Measurements from ENCODE around the gene MLEC. TPM values are rescaled to one million over a fixed set of nuclear protein-coding genes. Genes with fewer than 3 reads are reported as not detected.

MLEC gene, protein sequence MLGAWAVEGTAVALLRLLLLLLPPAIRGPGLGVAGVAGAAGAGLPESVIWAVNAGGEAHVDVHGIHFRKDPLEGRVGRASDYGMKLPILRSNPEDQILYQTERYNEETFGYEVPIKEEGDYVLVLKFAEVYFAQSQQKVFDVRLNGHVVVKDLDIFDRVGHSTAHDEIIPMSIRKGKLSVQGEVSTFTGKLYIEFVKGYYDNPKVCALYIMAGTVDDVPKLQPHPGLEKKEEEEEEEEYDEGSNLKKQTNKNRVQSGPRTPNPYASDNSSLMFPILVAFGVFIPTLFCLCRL
- total RNA-seq: 100 to 1,000 TPM; 188 to 195 TPM
- polyA plus RNA-seq (2013, experiment 1 of 2): 74.9 TPM
- polyA plus RNA-seq (2013, experiment 2 of 2): 85.2 TPM
- long read RNA-seq, experiment 1, full-length matches to known transcripts: 14 of 61 reads
- long read RNA-seq, experiment 1, partial matches to known transcripts: 0 of 61 reads
- long read RNA-seq, experiment 1, other reads (novel, unspliced or antisense): 47 of 61 reads
- long read RNA-seq, experiment 2, full-length matches to known transcripts: 231 of 328 reads
- long read RNA-seq, experiment 2, partial matches to known transcripts: 3 of 328 reads
- long read RNA-seq, experiment 2, other reads (novel, unspliced or antisense): 94 of 328 reads
- long read RNA-seq, experiment 3, full-length matches to known transcripts: 2 of 92 reads
- long read RNA-seq, experiment 3, partial matches to known transcripts: 1 of 92 reads
- long read RNA-seq, experiment 3, other reads (novel, unspliced or antisense): 89 of 92 reads
- long read RNA-seq, experiment 4, full-length matches to known transcripts: 5 of 15 reads
- long read RNA-seq, experiment 4, partial matches to known transcripts: 2 of 15 reads
- long read RNA-seq, experiment 4, other reads (novel, unspliced or antisense): 8 of 15 reads

GRCh38 chr12:120686690-120687577 lies at the start of gene MLEC:
Gene MLEC (plus strand): TSS chr12:120687149. CDS start chr12:120687297, 148 bp downstream.
- no peaks in the 10 kb centered on the region for H3K4me1 ChIP-seq (ENCODE audit: control insufficient read depth, insufficient read depth, low read length)
- no peaks in the 10 kb centered on the region for H3K9me3 Mint-ChIP-seq
- peak within 1 kb of the TSS; percentile 93 for H3K4me3 ChIP-seq (ENCODE audit: low read length)
- DNase-seq: peak; percentile 100
- peak within 1 kb of the TSS; percentile 96 for H3K27ac ChIP-seq (ENCODE audit: low read depth, low read length)
- peak; percentile 35 for TF ChIP-seq CTCF (conservative IDR thresholded peaks at IDR 0.05)
- H3K27me3 ChIP-seq (ENCODE audit: control insufficient read depth, insufficient read depth, low read length, poor library complexity, severe bottlenecking): no peaks in the 10 kb centered on the region
- H3K4me1 Mint-ChIP-seq: peaks cover 30% of the 10 kb centered on the region
- H3K27ac Mint-ChIP-seq: peak within 1 kb of the TSS; percentile 95
- no peaks in the 10 kb centered on the region for H3K36me3 Mint-ChIP-seq (ENCODE audit: low read depth)
- 0 to 2% methylated on average over 12 to 84 of the region's 84 CpGs for WGBS, 2 experiments (ENCODE audit: insufficient coverage in 1 of 2, insufficient read length in 1 of 2)
- peak within 1 kb of the TSS; percentile 81 for H3K9ac ChIP-seq (ENCODE audit: extremely low read depth, low read length, poor library complexity, severe bottlenecking)
- H3K4me3 Mint-ChIP-seq: peak within 1 kb of the TSS; percentile 89
- no peaks in the 10 kb centered on the region for H3K9me3 ChIP-seq (ENCODE audit: control insufficient read depth, low read length)
- H3K27me3 Mint-ChIP-seq (ENCODE audit: insufficient read depth): no peaks in the 10 kb centered on the region
- no peaks in the 10 kb centered on the region for H3K36me3 ChIP-seq (ENCODE audit: control insufficient read depth, insufficient read depth, low read length)

DNA sequence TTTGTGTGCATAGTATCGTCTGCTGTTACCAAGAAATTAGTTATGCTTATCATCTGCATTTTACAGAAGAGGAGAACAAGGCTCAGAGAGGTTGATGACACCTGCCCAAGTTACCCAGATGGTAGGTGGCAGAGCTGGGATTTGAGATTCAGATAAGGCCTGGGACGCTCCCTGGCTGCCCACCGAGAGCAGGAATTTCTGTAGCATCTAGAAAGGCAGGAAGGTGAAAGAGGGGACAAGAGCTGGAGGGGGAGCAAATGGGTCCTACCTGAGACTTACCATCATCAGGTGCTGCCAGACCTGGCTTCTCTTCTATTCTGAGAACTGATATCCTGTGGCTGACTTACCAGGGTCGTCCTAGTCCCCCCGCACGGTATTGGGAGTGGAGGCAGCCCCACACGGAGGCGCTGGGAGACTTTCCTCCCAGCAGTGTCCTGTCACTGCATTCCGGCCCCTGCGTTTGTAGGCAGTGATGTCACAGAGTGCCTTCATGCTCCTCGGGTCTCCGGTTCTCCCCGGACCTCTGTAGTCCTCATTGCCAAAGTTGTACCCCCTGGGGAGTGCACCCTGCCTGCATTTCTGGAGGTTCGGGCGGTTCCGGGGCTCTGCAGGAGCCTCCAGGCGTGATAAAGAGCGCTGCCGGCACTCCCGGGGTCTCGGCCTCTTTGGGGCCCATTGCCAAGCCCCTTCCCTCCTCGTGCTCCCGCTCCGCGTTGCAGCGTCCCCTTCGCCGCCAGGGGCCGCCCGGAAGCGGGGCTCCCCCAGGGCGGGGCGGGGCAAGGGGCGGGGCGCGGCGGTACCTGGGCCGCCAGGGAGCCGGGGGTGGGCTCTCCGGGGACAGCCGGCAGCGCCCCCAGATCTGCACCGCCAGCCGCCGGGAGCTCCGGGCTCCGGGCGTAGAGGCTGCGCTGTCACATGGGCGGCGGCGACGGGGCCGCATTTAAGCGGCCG lies 46.9 kb upstream of the MLEC start, which contains the start of gene CABP1:
Gene CABP1, plus strand, starts transcription at position 856 of the 951 bp plus-strand sequence. Its CDS starts 60 bp downstream, at position 916.
- no peaks in the 10 kb centered on the region for H3K36me3 ChIP-seq (ENCODE audit: control insufficient read depth, insufficient read depth, low read length)
- DNase-seq: peak; percentile 93
- H3K36me3 Mint-ChIP-seq (ENCODE audit: low read depth): no peaks in the 10 kb centered on the region
- 7 to 14% methylated on average over 18 to 56 of the region's 56 CpGs for WGBS, 2 experiments (ENCODE audit: insufficient coverage in 1 of 2, insufficient read length in 1 of 2)
- H3K9ac ChIP-seq (ENCODE audit: extremely low read depth, low read length, poor library complexity, severe bottlenecking): no peak within 1 kb of the TSS
- H3K9me3 Mint-ChIP-seq: no peaks in the 10 kb centered on the region
- peaks cover 3% of the 10 kb centered on the region for H3K4me1 ChIP-seq (ENCODE audit: control insufficient read depth, insufficient read depth, low read length)
- H3K4me3 ChIP-seq (ENCODE audit: low read length): peak within 1 kb of the TSS; percentile 67
- peaks cover 49% of the 10 kb centered on the region for H3K27me3 ChIP-seq (ENCODE audit: control insufficient read depth, insufficient read depth, low read length, poor library complexity, severe bottlenecking)
- peak within 1 kb of the TSS; percentile 55 for H3K4me3 Mint-ChIP-seq
- H3K9me3 ChIP-seq (ENCODE audit: control insufficient read depth, low read length): no peaks in the 10 kb centered on the region
- H3K27me3 Mint-ChIP-seq (ENCODE audit: insufficient read depth): peaks cover 48% of the 10 kb centered on the region
- no peak within 1 kb of the TSS for H3K27ac Mint-ChIP-seq
- peaks cover 11% of the 10 kb centered on the region for H3K4me1 Mint-ChIP-seq
- TF ChIP-seq CTCF (conservative IDR thresholded peaks at IDR 0.05): peak; percentile 74
- no peak within 1 kb of the TSS for H3K27ac ChIP-seq (ENCODE audit: low read depth, low read length)

Measured in endodermal cell (in vitro differentiated cells).